Activated CD4-positive, CD25-positive, alpha-beta regulatory T cell (primary cell): Measurements from ENCODE around the gene CHERP.

Source experiments
- DNase-seq, 4 experiments: peaks; one replicate each; lab custom pipeline; 2025; lab: John Stamatoyannopoulos, UW

The CHERP gene

DNA sequence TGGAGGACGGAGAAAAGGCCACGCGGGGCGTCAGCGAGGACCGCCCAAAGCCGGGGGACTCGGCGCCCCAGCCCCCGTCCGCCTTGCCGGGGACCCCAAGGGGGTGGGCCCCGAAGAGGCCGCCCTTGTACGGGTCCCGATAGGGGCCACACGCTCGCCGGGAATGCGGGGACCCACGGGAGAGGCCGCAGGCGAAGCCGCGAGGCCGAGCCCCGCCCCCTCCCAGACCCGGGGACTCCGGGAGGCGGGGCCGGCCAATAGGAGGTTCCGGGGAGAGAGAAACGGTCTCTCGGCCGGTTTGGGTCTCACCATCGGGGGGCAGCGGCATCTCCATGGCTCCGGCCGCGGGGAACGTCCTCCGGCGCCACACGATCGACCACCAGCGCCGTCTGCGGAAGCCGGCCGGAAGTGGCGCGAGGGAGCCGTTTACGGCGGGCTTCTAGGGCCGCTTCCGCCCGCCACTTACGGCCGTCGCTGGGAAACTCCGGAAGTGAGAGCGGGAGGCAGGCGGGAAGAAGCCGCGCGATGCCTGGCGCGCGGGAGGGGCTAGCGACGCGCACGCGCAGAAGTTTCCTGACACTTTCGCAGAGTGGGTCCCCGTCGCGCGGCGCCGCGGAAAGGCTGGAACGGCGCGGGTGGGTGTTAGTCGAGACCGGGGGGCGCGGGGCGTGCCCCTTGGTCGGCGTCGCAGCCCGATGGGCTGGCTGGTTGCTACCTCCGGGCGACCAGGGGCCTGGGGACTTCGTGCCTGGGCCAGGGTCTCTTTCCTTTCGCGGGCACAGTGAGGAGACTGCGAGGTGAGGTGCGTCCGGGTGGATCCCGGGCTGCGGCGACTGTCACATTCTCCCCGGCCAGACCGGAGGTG, at the start of gene CHERP:
Gene CHERP, minus strand, starts transcription at position 393 of the 865 bp plus-strand sequence. Its CDS starts 59 bp downstream, at position 334.
- peak; percentile 84 to 91 (median 88) for DNase-seq

DNA sequence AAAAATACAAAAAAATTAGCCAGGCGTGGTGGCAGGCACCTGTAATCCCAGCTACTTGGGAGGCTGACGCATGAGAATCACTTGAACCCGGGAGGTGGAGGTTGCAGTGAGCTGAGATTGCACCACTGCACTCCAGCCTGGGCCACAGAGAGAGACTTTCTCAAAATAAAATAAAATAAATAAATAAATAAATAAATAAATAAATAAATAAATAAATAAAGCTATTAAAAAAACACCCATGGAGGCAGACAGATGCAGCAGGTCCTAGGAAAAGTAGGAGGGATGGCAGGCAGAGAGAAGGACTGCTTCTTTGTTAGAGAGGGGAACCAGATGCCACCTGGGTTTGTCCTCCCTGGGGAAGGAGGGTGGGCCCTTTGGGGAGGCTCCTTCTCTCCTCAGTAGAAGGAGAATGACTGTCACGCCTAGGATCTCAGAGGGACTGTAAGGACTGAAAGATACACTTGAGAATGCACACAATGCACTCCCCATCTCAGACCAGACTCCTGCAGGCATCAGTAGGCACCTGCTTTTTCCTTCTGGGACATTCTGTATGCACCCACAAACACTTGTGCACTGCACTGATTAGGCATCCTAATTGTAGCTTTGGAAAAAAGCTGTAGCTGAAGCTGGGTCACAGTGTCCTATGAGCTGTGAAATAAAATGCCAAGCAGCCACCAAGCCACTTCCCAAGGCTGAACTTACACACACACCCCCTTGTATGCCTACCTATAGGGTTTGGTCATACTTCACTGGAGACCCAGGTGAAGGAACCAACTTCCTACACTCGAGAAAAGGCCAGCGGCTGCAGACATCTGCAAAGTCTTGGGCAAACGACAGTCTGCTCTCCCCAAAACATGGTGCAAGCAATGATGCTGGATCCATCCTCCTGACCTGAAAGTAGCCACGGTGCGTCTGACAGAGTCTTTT, 48.9 kb upstream of the CHERP start:
- no peak for DNase-seq

DNA sequence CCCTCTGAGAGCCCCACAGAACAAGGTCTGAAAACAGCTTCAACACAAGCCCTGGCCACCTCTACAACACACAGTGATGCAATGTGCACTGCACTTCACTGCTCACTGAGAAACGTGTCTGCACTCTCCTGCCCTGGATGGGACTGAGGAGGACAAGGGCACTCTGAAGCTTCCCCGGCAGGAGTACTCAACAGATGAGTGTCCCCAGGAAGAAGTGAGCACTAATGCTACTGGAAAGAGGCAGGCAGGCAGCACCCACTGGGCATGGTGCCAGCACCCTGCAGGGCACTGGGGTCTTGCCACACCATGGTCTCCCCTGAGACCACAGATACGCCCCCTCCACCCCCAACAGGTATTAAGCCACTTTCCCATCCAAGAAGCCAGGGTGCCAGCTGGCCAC, 47.7 kb upstream of the CHERP start:
- DNase-seq, result no peak

DNA sequence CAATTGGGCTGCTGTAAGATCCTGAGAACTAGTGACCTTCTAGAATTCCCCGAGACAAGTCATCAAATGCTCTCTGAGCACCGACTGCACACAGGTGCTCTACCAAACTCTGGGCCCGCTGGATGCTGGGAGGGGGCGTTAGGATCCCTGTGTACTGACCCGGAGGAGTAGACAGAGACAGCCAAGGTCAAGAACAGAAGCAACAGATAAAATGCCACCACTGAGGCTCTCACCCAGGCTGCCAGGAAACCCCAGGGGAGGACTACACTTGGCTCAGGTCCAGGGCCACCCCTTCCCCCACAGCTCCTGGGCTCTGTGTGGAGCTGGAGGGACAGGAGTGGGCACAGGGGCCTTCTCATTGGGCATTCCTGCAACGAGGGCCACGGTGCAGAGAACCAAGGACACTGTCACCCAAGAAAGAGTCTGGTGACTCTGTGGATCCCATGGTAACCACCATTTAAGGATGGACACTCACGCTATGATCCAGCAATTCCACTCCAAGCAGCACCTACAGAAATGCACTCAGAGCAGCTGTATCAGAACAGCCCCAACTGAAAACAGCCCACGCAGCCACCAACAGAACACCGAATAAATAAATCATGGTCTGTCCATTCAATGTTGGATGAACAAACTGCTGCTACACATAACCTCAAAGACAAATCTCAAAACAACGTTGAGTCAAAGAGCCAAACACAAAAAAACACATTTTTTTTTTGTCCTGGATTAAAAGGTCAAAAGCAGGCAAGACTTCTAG, 46.8 kb upstream of the CHERP start:
- DNase-seq, result no peak

- peak in 3 of 4 experiments; percentile 33 to 47 (median 42) for DNase-seq
Observed at GRCh38 chr19:16587833-16588823, 45.9 kb upstream of the CHERP start.

DNA sequence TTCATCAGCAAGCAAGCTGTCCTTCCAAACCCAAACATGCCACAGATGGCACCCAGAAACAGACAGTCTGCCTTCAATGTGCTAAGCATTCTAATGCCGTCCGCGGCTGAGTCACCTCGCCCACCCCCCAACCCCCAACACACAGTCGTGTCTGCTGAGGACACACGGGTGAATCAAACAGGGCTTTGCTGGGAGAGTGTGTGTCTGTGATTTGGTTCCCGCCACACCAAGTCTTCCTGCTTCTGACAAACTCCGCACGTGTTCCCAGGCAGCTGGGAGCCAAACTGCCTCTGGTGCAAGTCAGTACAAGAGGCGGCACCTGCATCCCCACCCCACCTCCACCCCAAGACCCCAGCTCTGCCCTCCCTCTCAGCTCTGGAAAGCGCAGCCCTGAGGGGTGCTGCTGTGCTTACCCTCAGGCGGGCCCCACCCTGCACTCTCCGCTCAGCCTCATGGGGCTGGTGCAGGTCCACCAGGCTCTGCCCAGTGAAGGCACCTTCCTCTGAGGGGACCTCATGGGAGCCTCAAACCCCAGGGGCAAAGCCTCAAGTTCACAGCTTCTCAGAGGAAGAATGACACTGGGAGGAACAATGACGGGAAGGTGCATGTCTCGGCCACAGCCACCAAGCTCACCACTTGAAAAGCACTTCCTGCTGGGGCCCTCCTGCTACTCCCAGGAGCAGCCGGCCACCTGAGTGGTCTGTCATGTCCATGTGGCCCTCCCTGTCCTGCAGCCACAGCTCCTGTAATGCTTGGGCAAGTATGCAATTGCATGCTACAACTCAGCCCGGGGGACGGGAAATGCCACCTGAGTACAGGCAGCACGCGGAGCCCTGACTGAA, 45.0 kb upstream of the CHERP start:
- peak in 2 of 4 experiments; percentile 38 to 43 for DNase-seq

DNA sequence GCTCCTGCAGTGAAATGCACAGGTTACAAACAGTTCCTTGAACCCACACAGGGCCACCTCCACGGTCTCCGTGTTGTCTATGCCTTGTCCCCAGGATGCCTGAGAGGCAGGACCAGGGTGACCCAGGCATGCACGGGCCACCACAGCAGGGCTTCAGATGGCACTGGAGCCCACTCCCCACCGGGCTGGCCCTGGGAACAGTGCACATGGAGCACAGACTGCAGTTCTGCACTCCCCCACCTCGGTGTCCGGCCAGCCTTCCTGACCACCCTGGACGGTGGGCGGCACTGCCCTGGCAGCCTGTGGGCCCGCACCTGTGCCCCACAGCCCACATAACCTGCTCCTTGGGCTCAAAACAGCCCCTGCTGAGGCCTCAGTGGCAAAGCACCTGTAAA, 44.2 kb upstream of the CHERP start:
- no peak for DNase-seq

DNA sequence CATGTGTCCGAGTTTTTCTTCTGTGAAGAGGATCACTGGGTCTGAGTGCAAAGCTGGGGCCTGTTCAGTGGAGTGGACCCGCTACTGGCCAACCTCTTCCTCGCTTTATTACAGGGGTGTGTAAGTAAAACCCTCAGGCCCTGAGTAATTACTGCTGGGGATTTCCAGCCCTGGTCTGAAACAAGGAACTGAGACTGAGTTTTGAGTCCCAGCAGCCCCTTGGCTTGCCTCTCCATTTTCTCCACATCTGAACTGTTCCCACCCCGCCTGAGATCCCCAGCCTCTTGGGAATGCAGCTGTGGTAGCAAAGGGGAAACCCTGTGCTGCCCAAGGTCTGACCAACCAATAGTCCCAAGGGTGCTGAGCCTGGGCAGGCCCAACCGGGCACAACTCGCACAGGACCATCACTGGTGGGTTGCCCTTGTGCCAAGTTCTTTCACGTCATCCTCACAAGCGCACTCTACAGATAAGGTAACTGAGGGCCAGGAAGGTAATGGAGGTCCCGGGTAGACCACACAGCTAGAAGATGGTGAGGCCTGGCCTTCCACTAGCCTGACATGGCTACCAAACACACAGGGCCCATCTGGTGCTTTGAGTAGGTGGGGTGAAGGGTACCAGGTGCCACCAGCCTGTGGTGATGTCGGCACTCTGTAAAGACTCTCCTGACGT, 43.7 kb upstream of the CHERP start:
- no peak for DNase-seq

GRCh38 chr19:16585094-16585801, 43.0 kb upstream of the CHERP start:
- DNase-seq, result no peak

DNA sequence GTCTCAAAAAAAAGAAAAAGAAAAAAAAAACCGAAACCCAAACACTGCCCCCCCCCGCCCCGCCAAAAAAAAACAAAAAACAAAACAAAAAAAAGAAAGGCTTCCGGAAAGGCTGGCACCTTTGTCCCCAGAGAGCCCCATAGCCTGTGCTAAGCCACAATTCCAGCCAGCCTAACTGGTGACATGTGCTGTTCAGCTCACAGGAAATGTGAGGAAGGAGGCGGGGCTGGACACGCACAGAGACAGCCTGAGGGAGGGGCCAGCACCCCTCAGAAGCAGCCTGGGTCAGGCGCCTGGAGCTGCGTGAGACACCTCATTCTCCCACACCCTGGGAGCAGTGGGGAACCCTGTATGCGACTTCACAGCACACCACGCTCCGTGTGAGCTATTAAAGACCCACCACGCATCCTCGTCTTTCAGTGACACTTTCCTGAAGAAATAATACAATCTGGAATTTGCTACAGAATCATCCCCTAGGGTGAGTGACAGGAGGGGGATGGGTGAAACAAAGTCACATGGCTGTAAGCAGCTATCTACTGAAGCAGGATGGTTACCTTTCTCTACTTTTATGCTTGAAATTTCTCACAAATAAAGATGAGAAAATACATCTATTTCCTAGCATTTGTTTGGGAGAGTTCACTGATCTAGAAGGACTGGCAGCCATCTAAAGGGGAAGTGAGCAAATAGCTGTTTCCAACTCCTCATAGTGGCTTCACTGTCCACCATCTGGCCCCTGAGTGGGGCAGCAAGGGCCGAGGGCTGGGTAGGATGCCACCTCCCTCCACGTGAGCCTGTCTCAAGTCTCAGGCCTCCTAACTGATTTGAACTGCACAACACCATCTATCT, 42.2 kb upstream of the CHERP start:
- peak; percentile 48 to 73 (median 64) for DNase-seq

DNA sequence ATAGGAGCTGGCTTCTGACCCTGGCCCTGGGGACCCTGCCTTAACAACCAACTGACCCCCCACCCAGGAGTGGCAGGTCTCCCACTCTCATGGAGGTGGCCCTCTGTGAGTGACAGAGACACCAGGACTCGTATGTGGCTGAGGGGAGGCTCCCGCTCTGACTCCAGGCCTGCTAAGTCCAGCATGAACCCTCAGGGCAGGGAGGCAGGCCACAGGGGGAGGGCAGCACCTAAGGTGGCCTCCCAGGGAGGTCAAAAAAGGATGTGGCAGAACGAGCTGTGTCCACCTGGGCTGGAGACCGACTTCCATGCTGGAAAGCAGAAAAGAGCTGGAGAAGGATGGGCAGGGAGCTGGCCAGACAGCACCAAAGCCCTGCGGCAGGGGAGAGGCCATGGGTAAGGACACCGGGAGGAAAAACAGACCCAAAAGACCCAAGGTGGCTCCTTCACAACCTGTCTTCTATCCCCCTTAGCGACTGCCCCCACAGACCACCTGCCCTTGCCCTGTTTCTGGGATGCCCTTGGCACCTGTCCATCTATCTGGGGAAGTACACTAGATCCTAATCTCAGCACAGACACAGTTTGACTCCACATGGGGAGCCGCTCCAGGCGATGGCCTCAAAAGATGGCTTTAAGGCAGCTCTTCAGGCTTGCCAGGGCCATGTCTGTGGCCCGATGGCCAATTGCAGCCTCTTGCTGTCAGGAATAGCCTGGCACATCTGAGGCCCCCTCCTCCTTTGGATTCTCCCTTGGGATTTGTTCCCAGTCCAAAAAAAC, 40.4 kb upstream of the CHERP start:
- DNase-seq, result no peak

DNA sequence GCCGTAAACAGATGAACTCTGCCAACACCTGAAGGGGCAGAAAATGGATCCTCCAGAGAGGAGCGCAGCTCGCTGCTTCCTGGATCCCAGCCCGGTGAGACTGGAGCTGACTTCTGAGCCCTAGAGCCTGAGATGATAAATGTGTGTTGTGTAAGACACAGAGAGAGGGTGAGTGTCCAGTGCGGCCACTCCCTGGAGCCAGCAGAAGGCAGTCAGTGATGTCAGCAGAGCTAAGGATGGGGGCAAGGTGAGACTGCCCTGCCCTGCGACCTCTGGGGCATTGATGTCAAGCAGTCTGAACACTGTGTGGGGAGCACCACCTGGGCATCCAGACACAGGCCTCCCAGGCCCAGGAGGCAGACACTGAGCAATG, 39.7 kb upstream of the CHERP start:
- DNase-seq, result no peak

DNA sequence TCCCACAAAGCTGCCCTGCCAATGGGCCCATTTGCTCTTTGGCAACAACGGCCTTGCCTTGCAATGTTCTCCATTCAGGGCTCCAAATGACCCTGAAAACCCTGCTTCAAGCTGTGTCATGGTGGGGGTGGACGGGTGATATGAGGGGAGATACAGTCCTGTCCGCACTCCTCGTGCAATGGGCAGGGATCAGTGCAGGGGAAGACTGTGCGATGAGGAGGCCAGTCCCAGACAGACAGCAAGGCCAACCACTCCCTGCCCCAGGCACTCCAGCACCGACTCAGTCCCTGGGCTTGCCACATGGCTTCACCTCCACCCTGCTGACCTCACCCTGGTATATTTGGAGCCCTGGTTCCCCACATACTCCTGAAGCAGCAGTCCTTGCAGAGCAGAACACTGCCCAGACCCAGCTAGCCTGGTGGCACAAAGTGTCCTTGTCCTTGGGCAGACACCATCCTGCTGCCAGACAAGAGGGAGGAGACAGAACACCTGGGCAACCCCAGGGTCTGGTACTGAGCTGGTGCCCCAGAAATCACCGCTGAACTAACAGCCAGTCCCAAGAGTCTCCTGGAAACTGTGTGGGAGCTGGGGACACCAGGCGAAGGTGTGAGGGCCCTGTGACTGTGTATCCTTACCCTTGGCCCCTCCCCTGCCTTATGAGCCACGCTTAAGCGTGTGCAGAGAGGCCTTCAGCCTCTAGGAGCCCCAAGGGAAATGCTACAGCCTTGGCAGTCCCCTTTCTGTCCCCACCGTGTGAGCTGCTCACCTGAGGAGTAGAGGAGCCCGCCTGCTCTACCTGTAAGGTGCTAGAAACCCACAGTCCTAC, 39.1 kb upstream of the CHERP start:
- DNase-seq, result no peak

GRCh38 chr19:16579381-16579780, 37.1 kb upstream of the CHERP start:
- DNase-seq, result no peak

DNA sequence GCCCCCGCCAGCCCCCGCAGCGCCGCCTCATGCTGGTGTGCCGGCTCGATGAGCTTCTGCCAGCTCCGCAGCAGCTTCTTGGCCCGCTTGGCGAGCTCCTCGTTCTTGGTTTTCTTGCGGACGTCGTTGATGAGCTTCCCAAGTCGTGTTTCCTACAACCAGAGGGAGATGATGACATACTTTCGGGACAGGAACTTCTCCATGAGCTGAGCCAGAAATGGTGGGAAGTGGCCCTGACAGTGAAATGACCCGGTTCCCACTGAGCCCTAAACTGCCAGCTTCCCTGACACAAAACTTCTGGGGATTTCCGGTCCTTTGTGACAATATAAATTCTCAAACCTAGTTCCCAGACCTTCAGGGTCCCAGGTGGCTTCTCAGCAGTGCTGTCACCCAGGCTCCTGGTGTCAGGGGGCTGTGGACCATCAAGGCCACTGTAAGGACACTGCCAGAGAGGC, 35.3 kb upstream of the CHERP start:
- DNase-seq, result no peak
